ENCODE measurements around the gene GTF2I.
"Not testable (repeated sequence)": the region's sequence is repeated elsewhere in the genome, so short reads cannot be mapped to it uniquely, and the experiment has no call there.

The GTF2I gene

GRCh38 chr7:74656441-74656836 is 1.1 kb upstream of the GTF2I start:
- in situ Hi-C loops (cut with MboI; ENCODE audit: low sequenced_read_pairs) = no loop called here

GRCh38 chr7:74656837-74657691 is 454 bp upstream of the GTF2I start:
- in situ Hi-C loops (cut with MboI; ENCODE audit: low sequenced_read_pairs) = no loop called here

GRCh38 chr7:74658178-74659004 is 873 bp downstream of the GTF2I start:
- in situ Hi-C loops (cut with MboI; ENCODE audit: low sequenced_read_pairs) = no loop called here

- in situ Hi-C loops (cut with MboI; ENCODE audit: low sequenced_read_pairs) = not testable (repeated sequence)
Observed at GRCh38 chr7:74660202-74660601, 2.7 kb downstream of the GTF2I start.

GRCh38 chr7:74661836-74662794 is 4.6 kb downstream of the GTF2I start:
- in situ Hi-C loops (cut with MboI; ENCODE audit: low sequenced_read_pairs) = not testable (repeated sequence)

GRCh38 chr7:74665296-74665938 is 7.9 kb downstream of the GTF2I start:
- in situ Hi-C loops (cut with MboI; ENCODE audit: low sequenced_read_pairs) = no loop called here

GRCh38 chr7:74667013-74667412 is 9.5 kb downstream of the GTF2I start:
- in situ Hi-C loops (cut with MboI; ENCODE audit: low sequenced_read_pairs) = not testable (repeated sequence)

GRCh38 chr7:74667520-74667919 is 10.0 kb downstream of the GTF2I start:
- in situ Hi-C loops (cut with MboI; ENCODE audit: low sequenced_read_pairs) = not testable (repeated sequence)

- in situ Hi-C loops (cut with MboI; ENCODE audit: low sequenced_read_pairs) = no loop called here
Observed at GRCh38 chr7:74671602-74672001, 14.1 kb downstream of the GTF2I start.

- in situ Hi-C loops (cut with MboI; ENCODE audit: low sequenced_read_pairs) = no loop called here
Observed at GRCh38 chr7:74672343-74672915, 14.9 kb downstream of the GTF2I start.

- in situ Hi-C loops (cut with MboI; ENCODE audit: low sequenced_read_pairs) = no loop called here
Observed at GRCh38 chr7:74674166-74674565, 16.6 kb downstream of the GTF2I start.

GRCh38 chr7:74682829-74683228 is 25.3 kb downstream of the GTF2I start:
- in situ Hi-C loops (cut with MboI; ENCODE audit: low sequenced_read_pairs) = no loop called here

GRCh38 chr7:74683799-74684198 is 26.3 kb downstream of the GTF2I start:
- in situ Hi-C loops (cut with MboI; ENCODE audit: low sequenced_read_pairs) = no loop called here

GRCh38 chr7:74684473-74684872 is 27.0 kb downstream of the GTF2I start:
- in situ Hi-C loops (cut with MboI; ENCODE audit: low sequenced_read_pairs) = no loop called here

- in situ Hi-C loops (cut with MboI; ENCODE audit: low sequenced_read_pairs) = no loop called here
Observed at GRCh38 chr7:74684921-74685320, 27.4 kb downstream of the GTF2I start.

- in situ Hi-C loops (cut with MboI; ENCODE audit: low sequenced_read_pairs) = no loop called here
Observed at GRCh38 chr7:74690474-74690873, 33.0 kb downstream of the GTF2I start.

GRCh38 chr7:74704419-74704818 is 46.9 kb downstream of the GTF2I start:
- in situ Hi-C loops (cut with MboI; ENCODE audit: low sequenced_read_pairs) = not testable (repeated sequence)

- in situ Hi-C loops (cut with MboI; ENCODE audit: low sequenced_read_pairs) = no loop called here
Observed at GRCh38 chr7:74707238-74707637, 49.7 kb downstream of the GTF2I start.

- in situ Hi-C loops (cut with MboI; ENCODE audit: low sequenced_read_pairs) = no loop called here
Observed at GRCh38 chr7:74708569-74709275, 51.2 kb downstream of the GTF2I start.

All from HL-60/S4 (cell line).